Activated CD4-positive, alpha-beta T cell treated with anti-CD3 and anti-CD28 coated beads for 36 hours (primary cell): ENCODE measurements around the gene MAZ. TPM values are rescaled to one million over a fixed set of nuclear protein-coding genes. Genes with fewer than 3 reads are reported as not detected.
A peak's percentile ranks its signal among the peaks of the same experiment; 100 is the strongest.

Experiments
- ATAC-seq: fragments of 200-7000 bp; cut with Tn5 transposase; one replicate; pipeline ENCODE4 v1.10.0; 2021; ENCODE audit warnings: mild to moderate bottlenecking, moderate library complexity
- CTCF ChIA-PET: fragments of 350-600 bp; sonication (Branson Sonifier 250); formaldehyde crosslinking; loops from one replicate; lab custom pipeline; 2021; ENCODE audit warnings: antibody characterized with exemption; lab: Charles Lee
- POLR2A ChIA-PET: fragments of 350-600 bp; sonication (Branson Sonifier 250); formaldehyde crosslinking; loops from one replicate; lab custom pipeline; 2021; ENCODE audit warnings: antibody characterized with exemption, inconsistent platforms; lab: Charles Lee
- DNase-seq: peaks from one replicate; pipeline ENCODE4 v3.0.0-alpha.2; 2020
- H3K27ac Mint-ChIP-seq: one replicate; pipeline ENCODE4 v1.8.0; 2021; ENCODE audit warnings: mixed read lengths
- H3K27me3 Mint-ChIP-seq: one replicate; pipeline ENCODE4 v1.8.0; 2021; ENCODE audit warnings: mixed read lengths
- H3K36me3 Mint-ChIP-seq: one replicate; pipeline ENCODE4 v1.8.0; 2021; ENCODE audit warnings: low read depth, mixed read lengths
- H3K4me1 Mint-ChIP-seq: one replicate; pipeline ENCODE4 v1.8.0; 2021; ENCODE audit warnings: mixed read lengths
- H3K4me3 Mint-ChIP-seq: one replicate; pipeline ENCODE4 v1.8.0; 2021; ENCODE audit warnings: mild to moderate bottlenecking, moderate library complexity, mixed read lengths
- H3K9me3 Mint-ChIP-seq: one replicate; pipeline ENCODE4 v1.8.0; 2021; ENCODE audit warnings: low read depth, mixed read lengths
- intact Hi-C, 2 experiments: fragments of 100-400 bp; cut with DNase I in 1 of 2; cut with micrococcal nuclease in 1 of 2; formaldehyde crosslinking; loops; one replicate each; pipeline versions ENCODE4 v1.14.2 to v1.15.1; 2022 to 2024; cut with DNase I, micrococcal nuclease
- total RNA-seq, 2 experiments: library from RNA; stranded (reverse); gene quantifications; one replicate each; pipeline ENCODE4 v1.2.3, GENCODE V29; 2021

Gene MAZ
- total RNA-seq, 2 experiments from 2014 or later, result 306 to 387 TPM

- ChIA-PET CTCF (no interaction called here), POLR2A (no interaction called here)
- DNase-seq, result no peak
Observed at GRCh38 chr16:29841631-29842030, 35.3 kb downstream of the MAZ start.

GRCh38 chr16:29842732-29843346, 36.5 kb downstream of the MAZ start:
- H3K36me3 Mint-ChIP-seq, result peaks cover 31% of the 10 kb centered on the region
- H3K4me1 Mint-ChIP-seq, result peaks cover 2% of the 10 kb centered on the region
- H3K9me3 Mint-ChIP-seq, result no peaks in the 10 kb centered on the region
- no peak overlapping the region for H3K4me3 Mint-ChIP-seq
- peak; percentile 64 for ATAC-seq
- ChIA-PET POLR2A (no interaction called here), CTCF (interaction anchor here (0.6 to 1.2 kb wide), 6 partner anchors 10 to 142 kb away, joined by 3 to 7 read pairs (median 3); no protein-coding TSS in a partner anchor)
- no peak for DNase-seq
- H3K27me3 Mint-ChIP-seq, result no peaks in the 10 kb centered on the region
- intact Hi-C loops, result no loop called here
- no peak overlapping the region for H3K27ac Mint-ChIP-seq

More at GRCh38 chr16:29841631-29842030, 35.3 kb downstream of the MAZ start:
- H3K36me3 Mint-ChIP-seq, result peaks cover 34% of the 10 kb centered on the region
- H3K4me3 Mint-ChIP-seq, result no peak overlapping the region
- H3K4me1 Mint-ChIP-seq, result no peaks in the 10 kb centered on the region
- H3K27me3 Mint-ChIP-seq, result no peaks in the 10 kb centered on the region
- H3K9me3 Mint-ChIP-seq, result no peaks in the 10 kb centered on the region
- intact Hi-C loops, result no loop called here
- no peak overlapping the region for H3K27ac Mint-ChIP-seq
- ATAC-seq, result no peak

- H3K4me1 Mint-ChIP-seq, result peaks cover 7% of the 10 kb centered on the region
- DNase-seq (no peak), ATAC-seq (no peak)
- ChIA-PET POLR2A (no interaction called here), CTCF (no interaction called here)
- H3K36me3 Mint-ChIP-seq, result peaks cover 31% of the 10 kb centered on the region
- intact Hi-C loops, result no loop called here
- H3K27me3 Mint-ChIP-seq, result no peaks in the 10 kb centered on the region
- H3K4me3 Mint-ChIP-seq, result no peak overlapping the region
- no peak overlapping the region for H3K27ac Mint-ChIP-seq
- H3K9me3 Mint-ChIP-seq, result no peaks in the 10 kb centered on the region
Observed at GRCh38 chr16:29843931-29844330, 37.6 kb downstream of the MAZ start.

GRCh38 chr16:29844575-29845331, 38.4 kb downstream of the MAZ start:
- intact Hi-C loops, result loop anchor here in 1 of 2 experiments (5.0 kb wide), 2 partner anchors 53 to 98 kb away; partner anchors contain the start of gene SEZ6L2
- peaks cover 30% of the 10 kb centered on the region for H3K36me3 Mint-ChIP-seq
- no peak for ATAC-seq
- H3K4me1 Mint-ChIP-seq, result peaks cover 7% of the 10 kb centered on the region
- no peaks in the 10 kb centered on the region for H3K27me3 Mint-ChIP-seq
- ChIA-PET CTCF (interaction anchor here (0.7 to 1.4 kb wide), 3 partner anchors 10 to 24 kb away, joined by 4 read pairs; partner anchors contain the start of gene MVP), POLR2A (no interaction called here)
- H3K27ac Mint-ChIP-seq, result peak overlapping the region; percentile 33
- H3K4me3 Mint-ChIP-seq, result no peak overlapping the region
- H3K9me3 Mint-ChIP-seq, result no peaks in the 10 kb centered on the region
- DNase-seq, result no peak

GRCh38 chr16:29845656-29846055, 39.3 kb downstream of the MAZ start:
- POLR2A ChIA-PET, result no interaction called here
- intact Hi-C loops, result loop anchor here in 1 of 2 experiments (5.0 kb wide), 2 partner anchors 52 to 97 kb away; partner anchors contain the start of gene SEZ6L2
- no peaks in the 10 kb centered on the region for H3K9me3 Mint-ChIP-seq
- H3K4me3 Mint-ChIP-seq, result no peak overlapping the region
- peaks cover 7% of the 10 kb centered on the region for H3K4me1 Mint-ChIP-seq
- H3K36me3 Mint-ChIP-seq, result peaks cover 21% of the 10 kb centered on the region
- no peak overlapping the region for H3K27ac Mint-ChIP-seq
- no peak for ATAC-seq
- H3K27me3 Mint-ChIP-seq, result no peaks in the 10 kb centered on the region
- DNase-seq, result no peak
- CTCF ChIA-PET, result interaction anchor here (0.7 to 4.3 kb wide), 6 partner anchors 9 to 38 kb away, joined by 3 to 53 read pairs (median 4); partner anchors contain the start of genes MAZ and MVP

- DNase-seq, result peak; percentile 93
- Mint-ChIP-seq H3K27ac (no peak overlapping the region), H3K4me3 (no peak overlapping the region), H3K27me3 (no peaks in the 10 kb centered on the region), H3K4me1 (peaks cover 7% of the 10 kb centered on the region), H3K9me3 (no peaks in the 10 kb centered on the region), H3K36me3 (peaks cover 16% of the 10 kb centered on the region)
- intact Hi-C loops, result loop anchor here (1.0 to 5.0 kb wide), 8 partner anchors 32 to 156 kb away; partner anchors contain the start of genes KIF22 (in 1 of the 2), PAGR1 (in 1 of the 2) and SEZ6L2 (in 1 of the 2)
- CTCF ChIA-PET, result interaction anchor here (0.6 to 4.3 kb wide), 47 partner anchors 9 to 1018 kb away, joined by 3 to 53 read pairs (median 5); partner anchors contain the start of genes ASPHD1, CDIPT, KCTD13 and MAZ
- POLR2A ChIA-PET, result interaction anchor here (0.5 to 1.2 kb wide), 8 partner anchors 12 to 148 kb away, joined by 3 to 6 read pairs (median 4); partner anchors contain the start of genes CDIPT and PAGR1
- ATAC-seq, result peak; percentile 97
Observed at GRCh38 chr16:29848420-29849297, 42.3 kb downstream of the MAZ start.

GRCh38 chr16:29849505-29849904, 43.2 kb downstream of the MAZ start:
- POLR2A ChIA-PET, result no interaction called here
- H3K4me1 Mint-ChIP-seq, result peaks cover 7% of the 10 kb centered on the region
- H3K4me3 Mint-ChIP-seq, result no peak overlapping the region
- peaks cover 14% of the 10 kb centered on the region for H3K36me3 Mint-ChIP-seq
- H3K27ac Mint-ChIP-seq, result no peak overlapping the region
- no peaks in the 10 kb centered on the region for H3K27me3 Mint-ChIP-seq
- ATAC-seq (no peak), DNase-seq (no peak)
- intact Hi-C loops, result loop anchor here (2.0 to 5.0 kb wide), 4 partner anchors 48 to 157 kb away; partner anchors contain the start of gene SEZ6L2 (in 1 of the 2)
- H3K9me3 Mint-ChIP-seq, result no peaks in the 10 kb centered on the region
- CTCF ChIA-PET, result interaction anchor here (0.6 to 4.3 kb wide), 16 partner anchors 14 to 183 kb away, joined by 3 to 53 read pairs (median 6); partner anchors contain the start of genes CDIPT, MAZ, MVP and PAGR1

- ATAC-seq (no peak), DNase-seq (no peak)
- Mint-ChIP-seq H3K4me1 (peaks cover 7% of the 10 kb centered on the region), H3K27ac (no peak overlapping the region), H3K4me3 (no peak overlapping the region), H3K9me3 (no peaks in the 10 kb centered on the region), H3K36me3 (peaks cover 6% of the 10 kb centered on the region), H3K27me3 (no peaks in the 10 kb centered on the region)
- intact Hi-C loops, result no loop called here
- ChIA-PET CTCF (interaction anchor here (0.6 to 0.8 kb wide), 4 partner anchors 23 to 50 kb away, joined by 3 to 5 read pairs (median 3); partner anchors contain the start of gene PAGR1), POLR2A (interaction anchor here (0.6 to 0.7 kb wide), 3 partner anchors 9 to 164 kb away, joined by 4 to 6 read pairs (median 5); no protein-coding TSS in a partner anchor)
Observed at GRCh38 chr16:29850998-29851397, 44.7 kb downstream of the MAZ start.

- POLR2A ChIA-PET, result no interaction called here
- CTCF ChIA-PET, result interaction anchor here (0.6 to 1.3 kb wide), 3 partner anchors 9 to 153 kb away, joined by 3 to 4 read pairs (median 3); no protein-coding TSS in a partner anchor
Observed at GRCh38 chr16:29852654-29853053, 46.3 kb downstream of the MAZ start.

GRCh38 chr16:29854520-29855100, 48.3 kb downstream of the MAZ start:
- H3K9me3 Mint-ChIP-seq, result no peaks in the 10 kb centered on the region
- no peaks in the 10 kb centered on the region for H3K27me3 Mint-ChIP-seq
- POLR2A ChIA-PET, result no interaction called here
- H3K36me3 Mint-ChIP-seq, result peaks cover 6% of the 10 kb centered on the region
- DNase-seq (peak; percentile 27), ATAC-seq (peak; percentile 64)
- H3K4me1 Mint-ChIP-seq, result peaks cover 2% of the 10 kb centered on the region
- H3K4me3 Mint-ChIP-seq, result no peak overlapping the region
- no peak overlapping the region for H3K27ac Mint-ChIP-seq
- intact Hi-C loops, result no loop called here
- CTCF ChIA-PET, result interaction anchor here (0.6 to 1.4 kb wide), 4 partner anchors 9 to 39 kb away, joined by 3 to 4 read pairs (median 3); no protein-coding TSS in a partner anchor

More at GRCh38 chr16:29852654-29853053, 46.3 kb downstream of the MAZ start:
- Mint-ChIP-seq H3K4me3 (no peak overlapping the region), H3K4me1 (peaks cover 4% of the 10 kb centered on the region), H3K9me3 (no peaks in the 10 kb centered on the region), H3K36me3 (peaks cover 1% of the 10 kb centered on the region), H3K27me3 (no peaks in the 10 kb centered on the region), H3K27ac (no peak overlapping the region)
- intact Hi-C loops, result no loop called here
- no peak for ATAC-seq
- DNase-seq, result no peak
